WERI-Rb-1 (cell line): ENCODE results near the gene NFATC1.

Source experiments
- DNase-seq: peaks from one replicate; pipeline ENCODE4 v3.0.0-alpha.2; 2020
- H3K27ac ChIP-seq: fragments of 250-450 bp; sonication (Bioruptor Pico); 2 replicates; pipeline ENCODE4 v1.5.1; 2020; ENCODE audit warnings: mild to moderate bottlenecking, moderate library complexity
- H3K27me3 ChIP-seq: fragments of 250-450 bp; sonication (Bioruptor Pico); 2 replicates; pipeline ENCODE4 v1.5.1; 2021; ENCODE audit warnings: mild to moderate bottlenecking, low read depth, moderate library complexity; ENCODE audit not compliant: insufficient read depth, severe bottlenecking
- H3K36me3 ChIP-seq: fragments of 250-450 bp; sonication (Bioruptor Pico); 2 replicates; pipeline ENCODE4 v1.5.1; 2020; ENCODE audit warnings: mild to moderate bottlenecking, moderate library complexity
- H3K4me3 ChIP-seq: 2 replicates; pipeline ENCODE4 v1.5.1; 2011; ENCODE audit warnings: low read depth, mild to moderate bottlenecking, control low read depth, low read length
- H3K9me3 ChIP-seq: fragments of 250-450 bp; sonication (Bioruptor Pico); 2 replicates; pipeline ENCODE4 v1.5.1; 2021; ENCODE audit warnings: mild to moderate bottlenecking, moderate library complexity; ENCODE audit not compliant: severe bottlenecking
- CTCF ChIP-seq: IDR thresholded peaks from 2 replicates; pipeline ENCODE4 v1.5.1; 2011; ENCODE audit warnings: low read depth, mild to moderate bottlenecking, control low read depth, inconsistent platforms, low read length

NFATC1 gene

GRCh38 chr18:79469309-79469708 is 73.6 kb downstream of the NFATC1 start:
- H3K36me3 ChIP-seq = peaks cover 37% of the 10 kb centered on the region
- TF ChIP-seq CTCF = no peak
- no peak overlapping the region for H3K27ac ChIP-seq
- H3K27me3 ChIP-seq = no peaks in the 10 kb centered on the region
- DNase-seq = no peak
- no peaks in the 10 kb centered on the region for H3K9me3 ChIP-seq
- no peak overlapping the region for H3K4me3 ChIP-seq

- no peak for DNase-seq
- TF ChIP-seq CTCF = no peak
These were observed 74.2 kb downstream of the NFATC1 start for GRCh38 chr18:79469751-79470505.

GRCh38 chr18:79470547-79470946 is 74.8 kb downstream of the NFATC1 start:
- no peak for TF ChIP-seq CTCF
- Histone ChIP-seq H3K27ac (no peak overlapping the region), H3K36me3 (peaks cover 37% of the 10 kb centered on the region), H3K4me3 (no peak overlapping the region), H3K27me3 (no peaks in the 10 kb centered on the region), H3K9me3 (no peaks in the 10 kb centered on the region)
- DNase-seq = no peak

More at GRCh38 chr18:79469751-79470505, 74.2 kb downstream of the NFATC1 start:
- Histone ChIP-seq H3K27me3 (no peaks in the 10 kb centered on the region), H3K9me3 (no peaks in the 10 kb centered on the region), H3K36me3 (peaks cover 37% of the 10 kb centered on the region), H3K4me3 (no peak overlapping the region), H3K27ac (no peak overlapping the region)

GRCh38 chr18:79471046-79471445 is 75.3 kb downstream of the NFATC1 start:
- H3K36me3 ChIP-seq = peaks cover 37% of the 10 kb centered on the region
- no peak overlapping the region for H3K4me3 ChIP-seq
- TF ChIP-seq CTCF = no peak
- no peaks in the 10 kb centered on the region for H3K27me3 ChIP-seq
- DNase-seq = no peak
- no peaks in the 10 kb centered on the region for H3K9me3 ChIP-seq
- no peak overlapping the region for H3K27ac ChIP-seq

GRCh38 chr18:79471597-79471996 is 75.9 kb downstream of the NFATC1 start:
- DNase-seq = no peak
- H3K36me3 ChIP-seq = peaks cover 35% of the 10 kb centered on the region
- no peak for TF ChIP-seq CTCF
- no peak overlapping the region for H3K4me3 ChIP-seq
- H3K27ac ChIP-seq = no peak overlapping the region
- no peaks in the 10 kb centered on the region for H3K27me3 ChIP-seq
- no peaks in the 10 kb centered on the region for H3K9me3 ChIP-seq

GRCh38 chr18:79472176-79472575 is 76.4 kb downstream of the NFATC1 start:
- no peaks in the 10 kb centered on the region for H3K9me3 ChIP-seq
- no peak overlapping the region for H3K27ac ChIP-seq
- no peak overlapping the region for H3K4me3 ChIP-seq
- peaks cover 33% of the 10 kb centered on the region for H3K36me3 ChIP-seq
- no peak for DNase-seq
- no peaks in the 10 kb centered on the region for H3K27me3 ChIP-seq
- TF ChIP-seq CTCF = no peak
